HG02870 (cell line): ENCODE results near the gene PC.

Experiments used
- ATAC-seq: cut with Tn5 transposase; IDR thresholded peaks from one replicate; pipeline ENCODE4 v1.9.1; 2021; ENCODE audit warnings: mild to moderate bottlenecking, moderate library complexity; ENCODE audit not compliant: unreplicated experiment

PC gene

DNA sequence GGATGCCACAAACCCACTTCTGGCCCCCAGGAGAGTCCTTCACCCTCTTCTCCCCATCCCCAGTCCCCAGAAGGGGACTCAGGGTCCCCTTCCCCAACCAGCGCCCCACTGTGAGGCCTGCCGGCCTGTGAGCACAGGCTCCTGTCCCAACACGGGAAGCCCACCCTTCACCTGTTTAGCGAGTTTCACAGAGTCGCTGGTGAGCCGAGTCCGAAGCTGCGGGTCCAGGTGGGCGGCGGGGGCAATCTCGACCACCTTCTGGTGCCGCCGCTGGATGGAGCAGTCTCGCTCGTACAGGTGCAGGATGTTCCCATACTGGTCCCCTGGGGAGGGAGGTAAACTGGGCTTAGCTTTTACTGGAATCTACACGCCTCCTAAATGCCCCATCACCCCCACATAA, 88.1 kb downstream of the PC start:
- ATAC-seq, result no peak

DNA sequence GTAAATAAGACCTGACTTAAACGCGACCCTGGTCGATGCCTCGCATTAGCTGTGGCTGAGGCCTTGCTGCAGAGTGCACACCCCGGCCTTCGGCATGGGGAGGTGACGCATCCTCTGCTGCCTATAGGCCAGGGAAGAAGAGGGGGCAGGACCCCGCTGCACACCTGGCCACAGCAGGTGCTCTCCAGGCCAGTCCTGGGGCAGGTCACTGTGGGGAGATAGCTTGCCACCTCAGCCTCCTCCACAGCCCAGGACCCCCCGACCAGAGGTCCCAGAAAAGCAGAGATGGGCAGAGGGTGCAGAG, 88.7 kb downstream of the PC start:
- no peak for ATAC-seq

DNA sequence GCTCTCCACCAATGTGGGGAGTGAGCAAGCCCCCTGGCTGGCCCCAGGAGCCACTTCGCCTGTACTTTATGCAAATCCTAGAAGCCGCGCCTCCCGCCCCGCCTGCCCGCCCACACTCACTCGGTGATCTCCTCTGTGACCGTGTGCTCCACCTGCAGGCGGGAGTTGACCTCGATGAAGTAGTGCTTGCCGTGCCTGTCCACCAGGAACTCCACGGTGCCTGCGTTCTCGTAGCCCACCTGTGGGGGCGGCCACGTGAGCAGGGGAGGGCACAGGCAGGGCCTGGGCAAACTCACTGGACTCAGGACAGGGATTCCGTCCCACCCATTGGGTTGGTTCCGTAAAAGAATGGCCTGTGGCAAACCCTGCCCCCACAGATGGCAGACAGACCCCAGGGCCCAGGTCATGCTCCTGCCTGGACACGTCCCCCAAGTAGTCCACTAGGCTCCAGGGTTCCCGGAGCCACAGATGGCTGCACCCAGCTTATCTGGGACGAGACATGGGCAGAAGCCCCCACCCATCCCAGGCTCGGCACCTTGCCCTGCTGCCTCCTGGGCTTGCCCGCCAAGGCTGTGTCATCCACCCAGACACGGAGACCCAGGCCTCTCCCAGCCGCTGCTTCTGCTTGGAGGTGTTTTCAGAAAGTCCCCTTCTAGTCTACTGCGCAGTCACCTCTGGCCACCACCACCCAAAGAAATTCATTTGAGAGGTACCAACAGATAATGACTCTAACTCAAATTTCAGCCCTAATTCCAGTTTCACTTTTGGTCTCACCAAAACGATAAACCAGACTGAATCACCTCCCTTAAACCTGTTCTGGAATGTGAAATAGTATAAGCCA, 89.2 kb downstream of the PC start:
- ATAC-seq, result peak; percentile 62

DNA sequence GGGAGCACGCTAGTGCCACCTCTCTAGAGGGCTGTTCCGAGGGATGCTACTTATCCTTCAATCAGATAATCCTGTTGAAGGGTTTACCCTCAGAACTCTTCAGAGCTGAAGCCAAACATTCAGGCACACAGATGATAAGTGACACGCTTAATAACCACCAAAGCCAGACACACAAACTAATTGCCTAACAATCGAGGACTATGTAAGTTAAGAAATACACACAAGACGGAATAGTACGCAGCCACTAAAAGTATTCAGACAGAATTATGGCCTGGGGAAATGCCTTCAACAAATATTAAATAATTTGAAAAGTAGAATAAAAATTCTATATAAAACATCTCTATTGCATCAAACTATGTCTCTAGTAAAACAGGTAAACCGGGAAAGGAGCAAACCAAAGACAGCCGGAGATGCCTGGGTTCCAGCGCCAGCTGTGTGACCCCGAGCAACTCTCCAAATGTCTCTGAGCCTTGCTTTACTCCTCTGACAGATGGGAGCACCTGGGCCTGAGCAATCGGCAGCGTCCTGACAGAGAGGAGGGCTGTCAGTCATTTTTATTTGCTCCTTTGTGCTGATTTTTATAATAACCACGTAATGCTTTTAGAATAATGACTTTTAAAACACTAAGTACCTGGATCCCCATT, 90.0 kb downstream of the PC start:
- ATAC-seq, result no peak

DNA sequence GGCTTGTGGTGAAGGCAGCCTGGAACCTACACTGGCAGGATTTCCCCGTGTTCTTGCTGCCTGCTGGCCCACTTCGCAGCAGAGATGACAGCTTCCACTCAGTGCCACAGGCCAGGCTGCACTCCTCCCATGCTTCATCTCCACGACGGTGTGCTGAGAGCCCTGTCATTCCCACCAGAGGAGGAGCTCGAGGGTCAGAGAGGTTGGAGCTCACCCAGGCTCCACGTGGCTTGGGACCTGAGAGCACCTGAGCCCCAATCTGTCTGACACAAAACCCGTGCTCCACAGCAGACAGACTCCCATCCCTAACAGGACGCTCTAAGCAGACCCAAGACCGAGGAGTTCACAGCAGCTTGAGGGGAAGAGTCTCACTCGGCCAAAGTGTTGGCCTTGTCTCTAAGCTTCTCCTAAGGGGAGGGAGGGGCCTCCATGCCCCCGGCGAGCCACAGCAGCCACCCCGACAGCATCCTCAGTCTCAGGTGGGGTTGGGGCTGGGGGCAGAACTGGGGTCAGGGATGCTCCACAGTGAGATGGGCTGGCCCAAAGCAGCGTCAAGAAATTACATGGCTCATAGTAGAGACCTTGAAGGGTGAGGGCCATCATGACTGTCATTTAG, 90.7 kb downstream of the PC start:
- no peak for ATAC-seq

DNA sequence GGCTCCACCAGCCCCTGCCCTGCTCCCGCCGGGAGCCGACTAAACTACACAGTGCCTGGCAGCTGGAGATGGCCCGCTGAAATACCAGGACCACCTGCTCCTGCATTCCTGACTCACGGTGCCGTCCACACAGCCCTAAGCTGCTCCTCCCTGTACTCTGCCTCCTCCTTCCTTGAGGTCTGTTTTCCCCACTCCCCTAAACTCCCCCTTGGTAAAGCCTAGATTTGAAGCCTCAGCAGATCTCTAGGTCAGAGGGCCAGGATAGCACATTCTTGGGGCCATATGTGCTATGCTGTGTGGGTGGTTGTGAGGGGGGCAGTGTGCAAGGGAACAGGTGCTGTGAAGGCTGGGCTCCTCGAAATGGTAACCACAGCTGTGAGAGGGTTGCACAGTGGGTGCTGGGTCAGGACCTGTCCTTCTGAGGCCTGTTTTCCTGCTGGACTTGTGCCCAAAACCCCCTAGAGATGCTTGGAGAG, 91.6 kb downstream of the PC start:
- ATAC-seq, result no peak

DNA sequence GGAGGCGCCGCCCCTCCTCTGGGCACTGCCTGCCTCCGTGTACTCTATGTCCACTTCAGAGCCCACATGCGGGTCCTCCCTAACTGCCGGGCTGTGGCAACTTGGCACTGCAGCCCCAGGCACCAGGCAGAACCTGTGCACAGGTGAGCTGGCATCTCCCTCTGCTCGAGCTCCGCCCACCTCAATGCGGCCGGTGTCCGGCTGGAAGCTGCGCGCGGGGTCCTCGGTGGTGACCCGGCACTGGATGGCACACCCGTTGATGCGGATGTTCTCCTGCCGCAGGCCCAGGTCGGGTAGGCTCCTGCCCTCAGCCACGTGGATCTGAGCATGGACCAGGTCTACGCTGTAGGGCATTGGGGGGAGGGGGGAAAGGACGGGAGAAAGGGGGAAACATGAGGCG, 92.2 kb downstream of the PC start:
- no peak for ATAC-seq

DNA sequence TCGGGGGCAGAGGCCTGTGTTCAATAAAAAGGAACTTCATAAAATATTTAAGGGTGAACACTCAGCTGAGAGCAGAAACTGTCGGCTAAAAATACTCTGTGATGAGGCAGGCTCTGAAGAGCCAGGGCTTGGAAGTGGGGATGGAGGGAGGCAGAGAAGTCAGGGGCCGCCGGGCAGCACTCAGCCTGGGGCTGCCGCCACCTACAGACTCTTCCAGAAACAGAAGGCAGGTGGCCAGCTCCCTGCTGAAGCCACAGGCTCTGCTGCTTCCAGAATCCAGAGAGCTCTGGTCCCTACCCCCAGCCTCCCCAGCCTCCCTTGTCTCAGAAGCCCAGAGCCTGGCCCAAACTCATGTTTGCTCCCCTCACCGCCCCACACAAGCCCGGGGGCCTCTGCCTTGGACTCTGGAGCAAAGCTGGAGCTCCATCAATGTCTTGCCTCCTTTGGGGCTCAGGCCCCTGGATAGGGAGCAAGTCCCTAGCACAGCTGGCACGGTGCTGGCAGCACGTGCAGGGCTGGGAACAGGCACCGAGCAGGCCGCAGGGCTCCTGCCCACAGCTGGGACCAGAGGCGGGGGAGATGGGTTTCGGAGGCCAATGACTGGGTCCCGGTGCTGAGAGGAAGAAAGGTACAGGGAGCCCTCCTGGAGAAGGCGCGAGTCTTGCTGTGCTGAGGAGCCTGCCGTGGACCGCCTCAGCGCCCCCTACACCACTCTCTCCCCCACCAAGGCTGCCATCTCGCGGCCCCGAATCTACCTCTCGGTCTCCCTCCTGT, 93.1 kb downstream of the PC start:
- ATAC-seq, result no peak

DNA sequence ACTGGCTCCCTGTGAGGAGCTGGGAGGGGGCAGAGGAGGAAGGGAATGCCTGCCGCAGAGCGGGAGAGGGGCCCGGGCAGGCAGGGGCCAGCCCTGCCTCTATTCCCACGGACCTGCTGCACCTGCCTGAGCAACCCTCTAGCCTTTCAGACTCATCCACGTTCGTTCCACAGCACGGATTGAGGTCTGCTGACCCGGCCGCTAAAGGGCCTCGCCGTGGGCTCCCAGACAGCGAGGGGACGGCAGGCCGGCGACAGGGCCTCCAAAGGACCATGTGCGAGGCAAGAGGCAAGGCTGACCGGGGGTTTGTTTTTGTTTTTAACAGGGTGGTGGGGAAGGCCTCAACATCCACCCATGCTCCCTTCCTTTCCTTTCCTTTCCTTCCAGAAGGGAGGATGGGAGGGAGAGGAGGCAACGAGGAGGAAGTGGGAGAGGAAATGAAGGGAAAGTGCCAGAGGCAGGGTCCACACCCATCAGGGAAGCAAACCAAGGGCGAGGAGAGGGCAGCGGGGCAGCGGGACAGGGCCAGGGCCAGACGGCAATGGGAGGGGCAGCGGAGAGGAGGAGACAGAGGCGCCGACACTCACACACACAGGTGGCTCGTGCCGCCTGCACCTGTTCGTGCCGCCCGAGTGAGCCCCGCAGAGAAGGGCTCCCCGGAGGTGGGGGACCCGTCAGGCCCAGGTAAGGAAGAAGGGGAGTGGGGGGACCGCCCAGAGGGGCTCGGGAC, 93.8 kb downstream of the PC start:
- ATAC-seq, result no peak

DNA sequence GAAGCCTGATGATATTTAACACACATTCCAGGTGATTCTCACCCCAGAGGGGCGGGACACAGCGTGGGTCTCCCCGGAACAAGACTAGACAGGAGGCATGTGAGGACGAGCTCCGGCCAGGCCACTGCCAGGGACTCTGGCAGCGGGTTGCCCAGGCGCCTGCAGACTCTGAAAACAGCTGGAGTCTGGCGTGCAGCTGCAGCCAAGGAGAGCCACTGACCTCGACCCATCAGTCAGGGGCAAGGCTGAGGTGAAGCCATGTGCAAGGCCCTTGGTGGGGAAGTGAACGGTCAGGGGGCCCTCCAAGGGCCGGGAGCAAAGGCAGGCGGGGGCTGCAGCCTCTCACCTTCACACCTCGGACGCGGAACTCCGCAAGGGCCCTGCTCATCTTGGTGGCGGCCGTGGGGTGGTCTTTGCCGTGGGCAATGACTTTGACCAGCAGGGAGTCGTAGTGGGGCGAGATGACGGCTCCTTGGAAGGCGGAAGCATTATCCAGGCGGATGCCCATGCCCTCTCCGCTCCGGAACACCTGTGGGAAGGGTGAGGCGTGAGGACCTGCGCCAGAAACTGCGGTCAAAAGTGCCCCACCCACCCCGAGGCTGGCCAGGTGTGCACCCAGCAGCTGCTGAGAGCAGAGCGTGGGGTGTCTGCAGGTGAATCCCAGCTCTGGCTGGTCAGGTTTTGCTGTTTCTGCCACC, 94.6 kb downstream of the PC start:
- ATAC-seq, result no peak

DNA sequence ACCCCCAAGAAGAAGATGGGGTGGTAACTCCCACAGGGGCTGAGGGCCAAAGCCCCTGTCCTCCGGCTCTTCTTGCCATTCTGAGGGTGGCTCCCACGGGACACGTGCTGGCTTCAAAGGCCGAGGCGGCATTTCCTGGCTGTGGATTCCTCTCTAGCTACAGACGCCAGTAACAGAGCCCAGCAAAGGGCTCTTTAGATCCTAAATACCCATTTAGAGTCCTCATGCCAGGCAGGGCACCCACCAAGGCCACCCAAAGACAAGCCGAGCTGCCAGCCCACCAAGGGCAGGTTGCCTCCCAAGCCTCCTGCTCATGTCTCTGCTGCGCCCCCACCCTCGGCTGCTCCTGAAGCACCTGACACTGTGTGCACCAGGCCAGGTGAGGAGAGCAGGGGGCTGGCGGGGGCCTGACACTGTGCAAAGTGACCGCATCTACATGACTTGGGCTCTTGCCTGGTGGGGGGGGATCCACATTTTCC, 95.6 kb downstream of the PC start:
- no peak for ATAC-seq

DNA sequence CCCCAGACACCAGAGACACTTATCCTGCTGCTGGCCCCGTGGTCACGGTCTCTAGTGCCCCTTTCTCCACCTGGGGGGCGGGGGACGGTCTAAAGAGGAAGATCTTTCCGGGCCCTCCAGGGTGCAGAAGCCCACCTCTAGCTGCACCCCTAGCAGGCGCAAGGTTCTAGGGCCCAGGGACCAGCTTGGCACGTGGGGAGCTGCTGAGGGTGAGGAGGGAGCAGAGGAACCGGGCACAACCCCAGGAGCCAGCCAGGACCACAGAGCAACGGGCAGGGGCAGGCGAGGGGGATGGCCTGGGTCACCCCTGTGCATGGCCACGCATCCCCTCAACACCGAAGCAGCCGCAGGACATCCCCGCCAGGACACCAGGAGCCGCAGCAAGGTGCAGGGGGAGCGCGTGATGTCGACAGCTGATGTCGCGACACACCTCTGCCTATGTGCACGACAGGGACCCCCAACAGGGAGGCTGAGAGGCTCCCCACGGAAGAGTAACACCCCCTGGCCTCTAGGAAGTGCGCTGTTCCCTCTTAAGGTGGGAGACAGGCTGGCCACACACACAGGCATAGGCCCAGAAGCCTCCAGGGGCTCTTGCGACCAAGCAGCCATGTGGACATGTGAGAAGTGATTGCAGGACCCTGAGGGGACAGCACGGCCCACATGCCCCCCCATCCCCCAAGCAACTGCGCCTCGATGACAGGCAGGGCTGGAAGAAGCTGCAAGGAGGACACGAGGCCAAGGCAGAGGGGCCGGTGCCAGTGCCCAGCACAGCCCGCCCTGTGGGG, 96.2 kb downstream of the PC start:
- no peak for ATAC-seq

DNA sequence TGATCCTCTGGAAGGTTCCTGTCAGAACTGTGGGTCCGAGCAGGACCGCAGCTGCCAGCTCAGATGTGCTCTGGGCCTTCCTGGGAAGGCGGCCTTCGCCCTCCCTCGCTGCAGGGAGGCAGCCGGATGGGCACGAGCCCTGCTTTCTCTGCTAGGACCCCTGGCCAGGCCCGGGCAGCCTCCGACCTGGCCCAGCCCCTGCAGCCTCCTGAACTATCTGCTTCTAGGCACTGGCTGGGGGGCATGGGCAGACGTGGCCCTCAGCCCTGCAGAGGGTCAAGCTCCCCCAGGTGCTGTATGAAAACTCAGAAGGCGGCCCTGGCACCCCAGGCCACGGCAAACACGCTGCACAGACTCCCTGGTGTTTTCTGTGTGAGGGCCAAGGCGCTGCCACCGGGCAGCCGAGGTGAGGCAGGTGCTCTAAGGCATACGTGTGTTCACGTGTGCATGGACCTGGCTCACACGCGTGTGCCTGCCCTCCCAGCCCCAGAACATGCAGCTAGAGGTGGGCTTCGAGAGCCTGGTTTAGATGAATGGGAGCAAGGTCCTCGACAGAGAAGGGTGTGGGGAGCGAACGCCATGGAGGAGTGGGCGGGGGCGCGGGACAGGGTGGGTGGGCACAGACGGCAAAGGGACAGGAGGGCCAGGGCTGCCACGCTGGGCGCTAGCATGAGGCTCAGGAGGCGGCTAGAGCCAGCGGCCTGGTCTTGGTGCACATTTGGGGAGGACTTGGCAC, 97.0 kb downstream of the PC start:
- ATAC-seq, result no peak

DNA sequence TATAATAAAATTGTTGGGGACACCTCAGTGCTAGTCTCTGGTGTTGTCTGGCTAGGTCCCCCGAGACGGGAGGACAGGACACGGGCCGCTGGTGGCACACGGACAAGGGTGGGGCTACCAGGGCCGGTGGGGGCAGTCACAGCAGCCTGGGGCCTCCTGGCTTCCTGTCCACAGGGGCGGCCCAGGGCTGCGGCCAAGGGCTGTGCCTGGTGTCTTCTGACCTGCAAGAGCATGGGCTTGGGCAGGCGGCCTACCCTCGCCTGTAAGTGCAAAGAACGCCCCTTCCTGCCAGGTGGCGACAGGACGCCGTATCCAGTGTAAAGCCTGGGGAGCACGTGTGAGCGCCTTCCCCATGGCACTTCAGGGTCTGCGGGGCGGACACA, 97.7 kb downstream of the PC start:
- ATAC-seq, result no peak

DNA sequence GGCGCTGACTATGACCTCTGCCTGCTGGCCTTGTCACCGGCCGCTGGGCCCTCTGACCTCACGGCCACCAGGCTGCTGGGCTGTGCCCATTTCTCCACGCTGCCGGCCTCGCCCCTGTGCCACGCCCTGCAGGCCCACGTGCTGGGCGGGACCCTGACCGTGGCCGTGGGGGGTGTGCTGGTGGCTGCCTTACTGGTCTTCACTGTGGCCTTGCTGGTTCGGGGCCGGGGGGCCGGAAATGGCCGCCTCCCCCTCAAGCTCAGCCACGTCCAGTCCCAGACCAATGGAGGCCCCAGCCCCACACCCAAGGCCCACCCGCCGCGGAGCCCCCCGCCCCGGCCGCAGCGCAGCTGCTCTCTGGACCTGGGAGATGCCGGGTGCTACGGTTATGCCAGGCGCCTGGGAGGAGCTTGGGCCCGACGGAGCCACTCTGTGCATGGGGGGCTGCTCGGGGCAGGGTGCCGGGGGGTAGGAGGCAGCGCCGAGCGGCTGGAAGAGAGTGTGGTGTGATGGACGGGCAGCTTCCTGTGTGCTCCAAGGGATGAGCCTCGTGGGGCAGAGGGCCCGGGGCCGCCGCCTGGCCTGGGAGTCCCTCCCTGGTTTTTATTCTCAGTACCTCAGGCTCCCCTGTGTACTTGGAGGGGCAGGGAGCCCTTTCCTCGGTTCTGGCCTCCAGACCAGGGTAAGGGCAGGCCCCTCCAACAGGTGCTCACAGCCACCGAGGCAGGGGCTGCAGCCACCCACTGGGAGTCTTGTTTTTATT, 98.3 kb downstream of the PC start:
- no peak for ATAC-seq

DNA sequence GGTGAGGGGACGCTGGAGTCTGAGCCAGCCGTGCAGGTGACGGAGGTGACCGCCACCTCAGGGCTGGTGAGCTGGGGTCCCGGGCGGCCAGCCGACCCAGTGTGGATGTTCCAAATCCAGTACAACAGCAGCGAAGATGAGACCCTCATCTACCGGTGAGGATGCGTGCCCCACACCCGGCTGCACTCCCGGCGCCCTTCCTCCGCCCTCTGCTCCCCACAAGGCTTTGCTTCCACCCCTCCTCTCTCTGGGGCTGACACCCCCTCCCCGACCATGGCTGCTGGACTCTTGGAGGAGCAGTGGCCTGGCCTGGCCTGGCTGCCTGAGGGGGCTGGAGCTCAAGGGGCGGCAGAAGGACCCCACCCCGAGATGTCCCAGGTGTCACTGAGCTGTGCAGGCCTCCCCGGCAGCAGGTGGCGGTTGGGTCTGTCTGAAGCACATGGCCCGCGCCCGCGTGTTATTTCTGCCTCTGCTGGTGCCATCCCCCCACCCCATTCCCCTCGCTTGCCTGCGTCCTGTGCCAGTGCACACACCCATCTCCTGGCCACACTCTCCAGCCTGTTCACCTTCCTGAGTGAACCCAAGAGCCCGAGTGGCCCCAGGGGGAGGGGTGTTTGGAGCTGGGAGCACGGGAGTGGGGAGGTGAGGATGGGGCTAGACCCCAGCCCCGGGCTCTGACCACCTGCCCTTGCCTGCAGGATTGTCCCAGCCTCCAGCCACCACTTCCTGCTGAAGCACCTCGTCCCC, 99.1 kb downstream of the PC start:
- ATAC-seq, result no peak
